NCI-H146 treated with DMSO at 0.1 percent for 48 hours (cell line): Measurements from ENCODE around the gene GSTT2B.
"Not testable (repeated sequence)": the region's sequence is repeated elsewhere in the genome, so short reads cannot be mapped to it uniquely, and the experiment has no call there.

Experiments used
- DNase-seq: peaks from one replicate; lab custom pipeline; 2025; ENCODE audit not compliant: unreplicated experiment; lab: John Stamatoyannopoulos, UW

Gene GSTT2B

DNA sequence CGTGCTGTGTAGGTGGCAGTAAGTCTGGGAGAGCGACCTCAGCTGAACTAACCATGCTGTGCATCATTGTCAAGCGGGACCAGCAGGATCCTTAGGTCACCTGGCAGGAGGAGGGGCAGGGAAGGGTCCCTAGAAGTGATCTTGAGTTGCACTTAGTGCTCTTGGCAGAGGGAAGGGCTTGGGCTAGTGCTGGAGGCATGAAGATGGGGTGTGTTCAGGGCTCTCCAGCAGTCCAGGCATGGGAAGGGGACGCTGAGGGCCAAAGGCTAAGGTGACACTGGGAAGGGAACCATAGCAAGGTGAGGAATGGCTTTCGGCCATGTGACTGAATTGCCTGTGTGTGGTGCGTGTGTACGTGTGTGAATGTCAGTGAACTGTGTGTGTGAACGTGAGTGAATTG, 25.1 kb upstream of the GSTT2B start:
- DNase-seq = not testable (repeated sequence)

GRCh38 chr22:23984430-23984829, 23.4 kb upstream of the GSTT2B start:
- DNase-seq = no peak

DNA sequence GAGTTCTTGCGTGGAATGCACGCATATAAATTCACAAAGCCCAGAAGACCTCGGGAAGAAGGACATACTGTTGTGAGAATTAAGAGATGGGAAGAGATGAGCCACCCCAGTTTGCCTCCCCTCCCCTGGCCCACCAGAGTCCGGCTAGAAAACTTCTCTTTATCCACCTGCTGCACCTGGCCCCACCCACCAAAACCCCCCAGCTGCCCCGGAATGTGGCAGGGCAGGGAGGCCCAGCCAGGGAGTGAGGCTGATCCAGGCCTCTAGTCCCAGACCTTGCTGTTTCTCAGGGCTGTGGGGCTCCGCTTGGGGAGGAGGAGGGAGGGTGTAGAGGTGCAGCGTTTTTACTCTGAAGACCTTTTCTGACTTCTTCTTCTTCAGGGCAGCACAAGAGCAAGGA, 19.6 kb upstream of the GSTT2B start:
- DNase-seq = not testable (repeated sequence)

GRCh38 chr22:23979557-23980240, 18.7 kb upstream of the GSTT2B start, which contains the start of gene GSTT2:
TSS of gene GSTT2 (plus strand) at chr22:23980134.
- DNase-seq = not testable (repeated sequence)

GRCh38 chr22:23977304-23977703, 16.3 kb upstream of the GSTT2B start:
- DNase-seq = not testable (repeated sequence)

DNA sequence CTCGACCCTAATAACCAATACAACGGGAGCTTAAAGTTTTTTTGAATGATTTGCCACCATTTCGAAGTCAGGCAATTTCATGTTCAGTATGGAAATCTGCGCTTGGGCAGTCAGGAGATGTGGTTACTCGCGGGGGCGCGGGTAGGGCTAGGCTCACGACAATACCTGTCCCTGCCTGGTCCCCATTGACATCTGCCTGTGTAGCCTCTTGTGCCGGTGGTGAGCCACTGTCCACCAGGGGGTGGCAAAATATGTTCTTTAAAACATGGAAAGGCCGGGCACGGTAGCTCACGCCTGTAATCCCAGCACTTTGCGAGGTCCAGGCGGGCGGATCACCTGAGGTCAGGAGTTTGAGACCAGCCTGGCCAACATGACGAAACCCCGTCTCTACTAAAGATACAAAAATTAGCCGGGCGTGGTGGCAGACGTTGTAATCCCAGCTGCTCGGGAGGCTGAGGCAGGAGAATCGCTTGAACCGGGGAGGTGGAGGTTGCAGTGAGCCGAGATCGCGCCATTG, 13.9 kb upstream of the GSTT2B start:
- not testable (repeated sequence) for DNase-seq

DNA sequence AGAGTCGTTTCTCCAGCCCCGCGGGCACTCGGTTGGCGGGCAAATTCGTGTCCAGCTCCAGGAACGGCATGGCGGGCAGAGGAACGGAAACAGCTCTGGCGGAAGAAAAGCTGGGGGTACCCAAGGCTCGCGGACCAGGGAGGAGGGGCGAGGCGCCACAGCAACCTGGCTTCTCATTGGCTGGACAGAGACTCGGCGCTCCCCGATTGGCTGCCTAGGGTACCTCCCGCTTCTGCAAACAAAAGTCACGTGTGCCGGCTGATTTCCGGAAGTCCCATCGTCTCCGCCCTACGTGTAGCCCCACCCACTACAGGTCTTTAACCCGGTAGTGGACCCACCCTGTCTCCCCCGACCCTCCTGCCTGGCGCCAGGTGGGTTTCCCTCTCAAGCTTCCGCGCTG, 13.3 kb upstream of the GSTT2B start, which contains the start of gene DDT:
Gene DDT, minus strand, starts transcription at position 97 of the 400 bp plus-strand sequence. Its CDS starts 27 bp downstream, at position 70.
- not testable (repeated sequence) for DNase-seq

DNA sequence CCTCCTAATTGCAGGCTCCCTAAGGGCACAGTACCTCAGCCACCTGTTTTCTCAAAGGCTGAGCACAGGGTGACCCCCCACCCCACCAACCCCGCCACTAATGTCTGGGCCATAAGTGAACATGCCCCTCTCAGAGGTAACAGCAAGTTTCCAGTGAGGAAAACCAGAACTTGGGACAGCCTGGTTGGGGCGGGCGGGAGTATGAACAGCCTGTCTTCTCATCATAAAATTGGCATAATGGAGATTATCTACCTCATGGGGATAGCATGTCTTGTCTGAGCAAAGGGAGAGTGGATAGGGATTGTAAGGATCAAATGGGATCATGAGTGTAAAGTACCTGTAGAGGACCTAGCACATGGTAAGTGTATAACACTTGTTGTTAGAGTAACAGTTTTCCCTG, 10.9 kb upstream of the GSTT2B start:
- DNase-seq = not testable (repeated sequence)

- DNase-seq = no peak
These were observed 10.0 kb upstream of the GSTT2B start for GRCh38 chr22:23970816-23971486.

DNA sequence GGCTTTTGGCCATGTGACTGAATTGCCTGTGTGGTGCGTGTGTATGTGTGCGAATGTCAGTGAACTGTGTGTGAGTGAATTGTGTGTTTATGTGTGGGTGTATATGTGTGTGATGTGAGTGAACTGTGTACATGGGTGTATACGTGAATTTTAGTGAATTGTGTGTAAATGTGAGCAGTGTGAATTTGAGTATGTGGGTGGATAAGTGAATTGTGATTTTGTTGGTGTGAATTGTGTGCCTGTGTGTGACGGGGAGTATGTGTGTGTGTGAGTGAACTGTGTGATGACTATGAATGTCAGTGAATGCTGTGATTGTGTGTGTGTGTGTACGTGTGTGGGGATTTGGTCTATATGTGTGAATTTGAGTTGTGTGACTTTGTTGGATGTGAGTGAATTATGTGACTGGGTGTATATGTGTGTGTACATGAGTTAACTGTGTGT, 9.2 kb upstream of the GSTT2B start:
- DNase-seq = no peak

DNA sequence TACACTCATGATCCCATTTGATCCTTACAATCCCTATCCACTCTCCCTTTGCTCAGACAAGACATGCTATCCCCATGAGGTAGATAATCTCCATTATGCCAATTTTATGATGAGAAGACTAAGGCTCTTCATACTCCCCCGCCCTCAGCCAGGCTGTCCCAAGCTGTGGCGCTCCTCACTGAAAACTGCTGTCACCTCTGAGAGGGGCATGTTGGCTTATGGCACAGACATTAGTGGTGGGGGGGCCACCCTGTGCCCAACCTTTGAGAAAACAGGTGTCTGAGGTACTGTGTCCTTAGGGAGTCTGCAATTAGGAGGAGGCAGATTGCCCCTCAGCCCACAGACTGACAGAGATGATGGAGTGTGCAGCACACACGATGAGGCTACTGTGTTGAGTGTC, 8.1 kb upstream of the GSTT2B start:
- DNase-seq = no peak

- not testable (repeated sequence) for DNase-seq
These were observed 5.6 kb upstream of the GSTT2B start, which contains the start of gene DDTL for GRCh38 chr22:23966568-23966967. TSS of gene DDTL (plus strand) at chr22:23966888. CDS start at chr22:23966915, 27 bp downstream.

GRCh38 chr22:23966094-23966493, 5.1 kb upstream of the GSTT2B start:
- not testable (repeated sequence) for DNase-seq

DNA sequence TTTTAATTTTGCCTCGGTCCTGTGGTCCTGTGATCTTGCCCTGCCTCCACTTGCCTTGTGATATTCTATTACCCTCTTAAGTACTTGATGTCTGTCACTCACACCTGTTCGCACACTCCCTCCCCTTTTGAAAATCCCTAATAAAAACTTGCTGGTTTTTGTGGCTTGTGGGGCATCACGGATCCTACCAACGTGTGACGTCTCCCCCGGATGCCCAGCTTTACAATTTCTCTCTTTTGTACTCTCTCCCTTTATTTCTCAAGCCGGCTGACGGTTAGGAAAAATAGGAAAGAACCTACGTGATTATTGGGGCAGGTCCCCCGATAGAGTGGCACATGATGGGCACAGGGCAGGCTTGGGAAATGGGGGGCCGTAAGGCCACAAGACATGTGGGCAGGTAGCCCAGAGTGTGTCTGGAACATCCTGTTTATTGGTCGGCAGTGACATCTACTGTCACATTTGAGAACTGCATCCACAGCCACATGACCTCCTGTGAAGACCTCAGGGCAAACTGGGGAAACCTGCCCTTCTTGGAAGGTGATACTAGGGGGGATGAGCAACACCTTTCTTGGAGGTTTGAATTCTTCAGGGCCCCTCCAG, 4.6 kb downstream of the GSTT2B start:
- not testable (repeated sequence) for DNase-seq

GRCh38 chr22:23955886-23956285, 5.1 kb downstream of the GSTT2B start:
- not testable (repeated sequence) for DNase-seq

DNA sequence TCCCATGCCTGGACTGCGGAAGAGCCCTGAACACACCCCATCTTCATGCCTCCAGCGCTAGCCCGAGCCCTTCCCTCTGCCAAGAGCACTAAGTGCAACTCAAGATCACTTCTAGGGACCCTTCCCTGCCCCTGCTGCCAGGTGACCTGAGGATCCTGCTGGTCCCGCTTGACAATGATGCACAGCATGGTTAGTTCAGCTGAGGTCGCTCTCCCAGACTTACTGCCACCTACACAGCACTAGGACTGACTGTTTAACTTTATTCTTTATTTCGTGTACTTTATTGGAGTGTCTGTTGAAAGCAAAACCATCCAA, 6.0 kb downstream of the GSTT2B start:
- DNase-seq = not testable (repeated sequence)

GRCh38 chr22:23954193-23954990, 6.6 kb downstream of the GSTT2B start:
- DNase-seq = not testable (repeated sequence)

- not testable (repeated sequence) for DNase-seq
These were observed 7.5 kb downstream of the GSTT2B start for GRCh38 chr22:23953485-23953884.

GRCh38 chr22:23952794-23953405, 8.1 kb downstream of the GSTT2B start:
- DNase-seq = not testable (repeated sequence)

DNA sequence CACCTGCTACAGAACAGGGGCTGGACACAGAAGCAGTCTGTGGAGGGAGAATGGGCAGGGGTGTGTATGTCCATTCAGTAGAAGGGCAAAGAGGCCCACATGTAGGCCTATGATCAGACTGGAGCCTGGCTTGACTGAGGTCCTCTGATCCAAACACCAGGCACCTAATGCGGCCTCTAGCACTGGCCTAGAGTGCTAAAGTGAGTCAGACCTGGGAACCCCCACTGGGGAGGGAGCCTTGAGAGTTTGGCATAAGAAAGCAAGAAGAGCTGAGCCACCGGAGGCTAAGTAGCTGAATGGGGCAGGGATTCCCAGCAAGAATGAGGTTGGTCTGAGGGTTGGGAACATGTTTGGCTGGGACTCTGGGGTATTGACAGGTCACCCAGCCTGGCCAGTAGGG, 9.6 kb downstream of the GSTT2B start:
- DNase-seq = not testable (repeated sequence)
